PC-3 (cell line): ENCODE results near the gene COMMD10.

Source experiments
- EZH2 ChIP-seq: fragments of 300-600 bp; sonication (generic); IDR thresholded peaks from one replicate; pipeline ENCODE4 v1.6.1; 2017; ENCODE audit warnings: antibody characterized with exemption, mild to moderate bottlenecking, low read length; ENCODE audit not compliant: unreplicated experiment
- EZH2phosphoT487 ChIP-seq: fragments of 300-600 bp; sonication (generic); IDR thresholded peaks from 2 replicates; pipeline ENCODE4 v1.6.1; 2018; ENCODE audit warnings: mild to moderate bottlenecking, antibody characterized with exemption, low read length, borderline replicate concordance
- TF ChIP-seq, protein P1 (sequence below): fragments of 300-600 bp; sonication (generic); conservative IDR thresholded peaks from 2 replicates; pipeline ENCODE4 v1.5.1; 2017; ENCODE audit warnings: antibody characterized with exemption, low read depth, mild to moderate bottlenecking, low read length

DNA sequence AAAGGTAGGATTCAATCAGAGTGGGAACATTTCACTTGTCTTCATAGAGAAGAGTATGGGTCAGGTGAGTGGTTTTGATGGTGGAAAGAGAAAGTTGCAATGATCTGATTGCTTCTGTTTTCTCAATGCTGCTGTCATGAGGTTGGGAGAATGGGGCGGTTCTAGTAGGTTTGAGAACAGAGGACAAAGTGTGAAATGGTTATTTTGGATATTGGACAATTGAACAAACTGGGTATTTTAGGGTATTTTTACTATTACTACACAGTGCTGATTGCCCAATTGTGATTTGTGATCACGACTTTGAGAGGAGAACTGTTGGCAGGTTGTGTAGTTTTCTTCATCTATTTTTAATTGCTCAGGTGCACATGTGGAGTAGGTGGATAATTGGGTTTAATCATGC, 60.2 kb downstream of the COMMD10 start:
- TF ChIP-seq, protein P1, sequence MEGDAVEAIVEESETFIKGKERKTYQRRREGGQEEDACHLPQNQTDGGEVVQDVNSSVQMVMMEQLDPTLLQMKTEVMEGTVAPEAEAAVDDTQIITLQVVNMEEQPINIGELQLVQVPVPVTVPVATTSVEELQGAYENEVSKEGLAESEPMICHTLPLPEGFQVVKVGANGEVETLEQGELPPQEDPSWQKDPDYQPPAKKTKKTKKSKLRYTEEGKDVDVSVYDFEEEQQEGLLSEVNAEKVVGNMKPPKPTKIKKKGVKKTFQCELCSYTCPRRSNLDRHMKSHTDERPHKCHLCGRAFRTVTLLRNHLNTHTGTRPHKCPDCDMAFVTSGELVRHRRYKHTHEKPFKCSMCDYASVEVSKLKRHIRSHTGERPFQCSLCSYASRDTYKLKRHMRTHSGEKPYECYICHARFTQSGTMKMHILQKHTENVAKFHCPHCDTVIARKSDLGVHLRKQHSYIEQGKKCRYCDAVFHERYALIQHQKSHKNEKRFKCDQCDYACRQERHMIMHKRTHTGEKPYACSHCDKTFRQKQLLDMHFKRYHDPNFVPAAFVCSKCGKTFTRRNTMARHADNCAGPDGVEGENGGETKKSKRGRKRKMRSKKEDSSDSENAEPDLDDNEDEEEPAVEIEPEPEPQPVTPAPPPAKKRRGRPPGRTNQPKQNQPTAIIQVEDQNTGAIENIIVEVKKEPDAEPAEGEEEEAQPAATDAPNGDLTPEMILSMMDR, result no peak
- TF ChIP-seq EZH2, result no peak
- no peak for TF ChIP-seq EZH2phosphoT487
